ENCODE data around the gene MTPN.

The MTPN gene

DNA sequence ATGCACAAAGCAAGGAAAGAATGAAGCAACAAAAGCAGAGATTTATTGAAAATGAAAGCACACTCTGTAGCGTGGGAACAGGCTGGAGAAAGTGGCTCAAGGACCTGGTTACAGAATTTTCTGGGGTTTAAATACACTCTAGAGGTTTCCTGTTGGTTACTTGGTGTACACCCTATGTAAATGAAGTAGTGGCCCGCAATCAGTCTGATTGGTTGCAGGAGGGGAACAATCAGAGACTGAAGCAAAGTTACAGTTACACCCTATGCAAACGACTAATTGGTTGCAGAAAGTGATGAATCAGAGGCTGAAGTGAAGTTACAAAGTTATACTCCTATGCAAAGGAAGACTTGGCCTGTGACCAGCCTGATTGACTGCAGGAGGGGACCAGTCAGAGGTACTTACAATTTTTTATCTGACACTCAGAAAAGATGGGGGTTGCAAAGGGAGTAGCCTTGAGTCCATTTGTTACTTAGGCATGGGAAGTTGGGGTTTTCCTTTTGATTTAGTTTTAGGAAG, 3.6 kb upstream of the MTPN start:
- DNase-seq = no peak

DNA sequence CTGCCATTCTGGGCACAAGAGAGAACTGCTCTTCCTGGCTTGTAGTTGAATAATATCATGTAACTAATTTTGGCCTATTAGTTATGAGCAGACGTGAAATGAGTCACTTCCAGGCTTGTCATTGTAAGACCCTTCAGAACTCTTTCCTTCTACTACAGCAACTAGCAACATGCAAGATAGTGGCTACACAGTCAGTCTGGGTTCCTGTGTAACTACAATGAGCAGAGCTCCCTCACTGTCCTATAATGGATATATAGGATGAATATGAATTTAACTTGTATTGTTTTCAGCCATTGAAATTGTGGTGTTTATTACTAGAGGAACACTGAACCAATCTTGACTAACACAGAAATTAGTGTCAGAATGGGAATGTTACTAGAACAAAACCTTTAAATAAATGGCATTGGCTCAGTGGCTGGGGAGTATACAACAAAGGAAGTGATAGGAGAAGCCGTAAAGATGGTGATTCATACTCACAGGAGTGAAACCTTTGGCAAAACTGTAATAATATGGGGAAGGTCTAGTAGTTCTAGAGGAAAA, 2.9 kb upstream of the MTPN start:
- DNase-seq = no peak

DNA sequence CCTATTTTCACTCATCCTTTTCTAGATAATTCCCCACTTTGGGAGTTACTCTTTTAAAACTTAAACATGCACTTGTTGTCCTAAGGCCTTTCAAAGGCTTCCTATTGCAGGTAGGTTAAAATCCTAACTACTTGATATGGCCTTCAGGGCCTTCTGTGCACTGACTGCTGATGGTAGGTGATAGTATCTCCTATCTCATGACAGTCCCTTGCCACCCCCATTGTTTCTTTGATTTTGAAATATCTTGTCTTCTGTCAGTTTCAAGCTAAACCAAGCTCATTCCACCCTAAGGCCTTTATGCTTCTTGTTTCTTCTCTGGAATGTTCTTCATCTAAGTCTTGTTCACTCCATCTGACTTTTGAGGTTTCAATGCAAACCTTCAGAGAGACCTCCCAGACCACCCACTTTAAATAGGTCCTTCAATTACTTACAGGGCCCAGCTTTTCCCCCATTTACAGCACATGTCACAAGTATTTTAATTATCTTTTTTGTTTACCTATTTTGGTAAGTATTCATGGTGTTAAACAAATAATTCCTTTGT, 2.4 kb upstream of the MTPN start:
- DNase-seq = no peak

DNA sequence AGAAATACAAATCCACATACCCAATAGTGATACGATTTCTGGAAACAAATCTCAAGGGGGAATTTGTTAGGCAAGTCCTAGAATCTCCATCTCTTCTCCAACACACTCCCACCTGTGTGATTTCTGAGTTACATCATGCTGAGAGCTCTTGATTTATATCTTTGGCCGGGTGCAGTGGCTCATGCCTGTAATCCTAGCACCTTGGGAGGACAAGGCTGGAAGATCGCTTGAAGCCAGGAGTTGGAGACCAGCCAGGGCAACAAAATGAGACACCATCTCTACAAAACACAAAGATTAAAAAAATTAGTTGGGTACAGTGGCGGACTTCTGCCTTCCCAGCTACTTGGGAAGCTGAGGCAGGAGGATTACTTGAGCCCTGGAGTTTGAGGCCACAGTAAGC, 1.5 kb upstream of the MTPN start:
- DNase-seq = no peak

DNA sequence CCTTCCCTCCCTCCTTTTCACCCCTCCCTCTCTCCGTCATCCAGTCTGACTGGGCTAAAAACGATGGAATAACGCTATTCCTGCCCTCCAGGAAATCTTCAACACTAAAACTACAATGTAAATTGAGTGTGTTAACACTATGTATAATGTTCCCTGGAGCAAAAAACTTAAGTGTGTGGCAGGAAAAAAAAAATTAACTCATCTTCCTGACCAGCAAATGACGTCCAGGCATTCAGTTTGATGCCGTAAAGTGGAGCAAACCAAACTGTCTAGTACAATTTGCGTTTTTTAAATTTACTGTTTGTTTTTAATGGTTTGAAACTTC, 545 bp upstream of the MTPN start:
- no peak for DNase-seq

DNA sequence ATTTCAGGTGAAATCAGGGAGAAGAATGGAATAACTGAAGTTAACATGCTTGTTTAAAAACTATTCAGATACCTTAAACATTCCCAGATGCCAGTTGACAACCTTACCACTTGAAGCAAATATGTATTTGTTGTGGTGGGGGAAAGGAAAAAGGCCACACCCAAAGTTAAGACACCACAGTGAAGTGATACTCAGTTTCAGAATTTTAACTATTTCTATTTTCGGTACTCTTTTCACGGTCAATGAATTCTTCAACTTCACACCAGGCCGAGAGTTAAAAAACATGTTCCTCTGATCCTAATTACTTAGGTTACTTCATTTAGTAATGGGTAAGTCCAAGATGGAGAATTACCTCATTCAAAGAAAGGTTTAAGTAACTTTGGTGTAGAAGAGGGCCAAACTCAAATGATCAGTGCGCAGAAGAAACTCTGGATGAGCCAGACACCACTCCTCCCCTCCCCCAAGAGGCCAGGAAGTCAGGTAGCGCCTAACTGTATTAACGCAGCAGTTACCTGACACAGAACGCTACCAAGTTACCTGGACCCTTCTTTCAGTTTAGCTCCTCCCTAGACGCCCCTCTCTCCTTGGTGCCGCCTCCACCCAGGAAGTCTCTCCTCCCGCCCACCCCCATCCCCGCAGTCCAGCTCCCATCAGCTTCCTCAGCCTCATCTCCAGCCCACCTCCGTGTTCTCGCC, 700 bp downstream of the MTPN start:
- no peak for DNase-seq

DNA sequence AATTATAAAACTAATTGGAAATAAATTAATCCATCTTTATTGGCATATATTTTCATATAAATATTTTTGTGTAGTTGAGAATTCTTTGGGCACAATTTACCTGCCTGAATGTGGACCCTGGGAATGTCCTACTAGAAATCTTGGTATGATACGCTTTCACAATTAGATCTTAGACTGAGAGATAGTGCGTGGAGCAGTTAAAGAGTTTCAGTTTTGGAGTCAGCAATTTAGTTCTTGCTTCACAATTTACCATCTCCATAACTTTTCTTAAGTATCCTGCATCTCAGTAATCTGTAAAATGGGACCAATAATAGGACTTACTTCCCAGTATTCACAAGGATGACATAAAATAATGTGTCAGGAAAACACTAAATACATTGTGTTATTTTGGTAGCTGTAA, 2.0 kb downstream of the MTPN start:
- DNase-seq = no peak

DNA sequence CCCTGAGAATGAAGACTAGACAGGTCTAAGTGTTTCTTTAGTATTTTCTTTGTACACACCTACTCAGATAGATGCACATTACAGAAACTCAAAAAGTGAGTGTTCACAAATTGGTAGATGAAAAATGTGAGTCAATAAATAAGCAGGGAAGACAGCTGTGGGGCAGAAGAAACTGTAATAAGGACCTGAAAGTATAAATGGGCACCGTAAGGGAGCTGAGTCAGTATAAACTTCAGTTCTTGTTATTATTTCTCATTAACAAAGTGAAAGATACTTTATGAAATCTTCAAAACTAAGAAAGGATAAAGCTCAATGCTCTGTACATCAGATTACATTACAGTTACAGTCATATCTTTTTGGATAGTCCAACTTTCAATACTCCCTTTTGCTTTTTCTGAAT, 2.5 kb downstream of the MTPN start:
- no peak for DNase-seq

DNA sequence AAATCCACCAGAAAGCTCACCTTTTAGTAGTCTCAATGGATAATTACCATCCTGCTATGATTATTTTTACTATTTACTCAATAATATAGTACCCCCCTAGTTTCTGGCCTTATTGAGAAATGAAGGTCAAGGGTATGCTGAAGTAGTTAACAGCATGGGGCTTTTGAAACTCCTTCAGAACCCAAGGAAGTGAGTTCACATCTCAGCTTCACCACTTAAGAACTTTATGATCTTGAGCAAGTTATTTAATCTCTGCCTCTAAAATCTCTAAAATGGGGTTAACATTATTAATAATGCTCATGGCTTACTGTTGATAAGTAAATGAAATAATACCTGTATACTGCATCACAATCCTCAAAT, 5.8 kb downstream of the MTPN start:
- no peak for DNase-seq

DNA sequence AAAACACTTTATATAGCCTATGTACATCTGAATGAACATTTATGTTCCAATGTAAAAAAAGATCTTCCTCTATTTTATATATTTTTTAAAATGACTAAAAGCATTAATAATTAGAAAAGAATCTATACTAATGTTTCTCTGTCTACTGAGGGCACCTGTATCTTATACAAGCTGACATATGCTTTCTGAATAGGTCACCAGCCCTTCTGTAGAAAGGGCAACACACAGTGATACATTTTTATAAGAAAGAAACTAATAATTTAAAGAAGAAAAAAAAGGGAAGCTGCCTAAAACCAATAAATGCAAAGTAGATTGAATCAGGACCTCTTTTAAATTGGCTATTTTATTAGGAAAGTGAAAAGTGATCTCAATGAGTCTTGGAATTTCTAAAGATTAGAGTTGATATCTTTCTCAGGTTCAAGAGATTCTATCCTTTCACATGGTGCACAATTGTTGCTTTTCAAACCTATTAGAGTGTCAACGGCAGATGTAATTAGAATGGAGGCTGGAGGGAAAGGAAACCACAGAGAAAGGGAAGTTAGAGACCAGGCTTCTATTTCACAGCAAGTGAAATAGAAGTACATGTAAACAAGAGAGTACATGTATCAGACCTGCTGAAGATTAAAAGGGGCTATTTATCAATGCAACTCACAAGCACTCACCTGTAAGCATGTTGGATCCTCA, 6.3 kb downstream of the MTPN start:
- no peak for DNase-seq

DNA sequence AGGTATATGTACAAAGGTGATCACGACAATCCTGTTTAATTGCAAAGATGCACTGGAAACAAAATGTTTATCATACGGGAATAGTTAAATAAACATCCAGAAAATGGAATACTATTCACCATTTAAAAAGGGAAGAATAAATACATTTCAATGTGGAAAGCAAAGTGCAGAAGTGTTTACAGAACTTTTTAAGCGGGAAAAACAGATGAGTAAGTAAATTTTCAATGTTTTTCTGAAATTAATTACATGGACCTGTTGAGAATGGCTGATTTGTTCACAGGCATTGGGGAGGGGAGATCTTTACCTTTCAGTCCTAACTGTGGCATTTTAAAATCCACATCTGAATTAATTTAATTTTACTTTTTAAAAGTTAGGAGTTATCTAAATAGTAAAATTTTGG, 7.1 kb downstream of the MTPN start:
- DNase-seq = no peak

DNA sequence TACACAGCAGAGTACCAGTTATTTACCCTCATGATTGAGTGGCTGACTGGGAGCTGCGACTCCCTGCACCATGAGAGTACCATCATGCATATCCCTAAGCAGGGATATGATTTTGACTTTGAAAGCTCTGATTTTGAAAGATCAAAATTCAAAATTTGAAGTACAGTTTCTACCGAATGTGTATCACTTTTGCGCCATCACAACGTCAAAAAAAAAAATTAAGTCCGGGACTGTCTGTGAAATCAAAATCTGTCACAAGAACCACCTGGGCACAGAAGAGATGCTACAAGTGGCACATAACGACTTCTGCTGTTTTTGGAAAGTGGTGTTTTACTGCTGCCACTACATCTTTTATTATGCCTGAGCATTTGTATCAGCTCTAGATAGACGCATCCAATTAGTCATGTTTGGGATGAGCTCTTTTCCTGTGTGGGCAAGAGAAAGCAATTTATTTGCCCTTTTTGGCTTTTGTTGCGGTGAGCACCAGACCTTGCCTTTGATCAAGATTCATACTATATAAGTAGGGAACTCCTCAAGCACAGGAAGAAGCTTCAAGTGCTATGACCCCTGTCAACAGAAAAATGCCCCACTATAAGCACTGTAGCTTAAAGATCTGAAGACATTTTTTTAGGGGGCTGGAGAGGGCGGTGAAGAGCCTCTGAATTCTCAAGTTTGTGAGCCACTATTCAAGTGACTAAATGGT, 10.7 kb downstream of the MTPN start:
- DNase-seq = no peak

DNA sequence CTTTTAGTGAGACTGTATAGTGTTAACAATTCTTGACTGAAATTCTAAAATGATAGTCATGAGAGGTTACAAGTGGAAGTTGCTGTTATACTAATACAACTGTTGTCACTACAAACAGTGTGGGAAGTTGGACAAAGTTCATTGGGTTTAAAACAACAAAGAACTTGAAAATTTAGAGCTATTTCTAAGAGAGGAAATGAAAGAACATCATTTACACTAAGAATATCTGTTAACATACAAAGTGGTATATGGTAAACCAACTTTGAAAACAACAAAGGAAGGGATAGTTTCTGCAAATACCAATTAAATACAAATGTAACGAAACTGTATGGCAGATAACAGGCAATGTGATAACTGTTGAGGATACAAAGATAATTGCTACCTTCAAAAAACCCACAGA, 11.6 kb downstream of the MTPN start:
- no peak for DNase-seq

DNA sequence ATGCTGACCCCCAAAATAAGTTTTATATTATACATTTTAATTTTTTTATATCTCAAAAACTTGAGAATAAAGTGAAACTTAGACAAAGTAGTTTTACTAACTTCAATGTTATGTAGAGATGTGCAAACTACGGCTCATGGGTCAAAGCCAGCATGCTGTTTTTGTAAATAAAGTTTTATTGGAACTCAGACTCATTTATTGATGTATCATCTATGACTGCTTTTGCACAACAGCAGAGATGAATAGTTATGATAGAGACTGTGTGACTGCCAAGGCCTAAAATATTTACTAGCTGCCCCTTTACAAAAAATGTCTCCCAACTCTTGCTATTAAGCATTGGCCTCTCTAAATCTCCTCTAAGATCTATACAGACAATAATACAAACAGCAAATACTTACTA, 12.4 kb downstream of the MTPN start:
- no peak for DNase-seq

DNA sequence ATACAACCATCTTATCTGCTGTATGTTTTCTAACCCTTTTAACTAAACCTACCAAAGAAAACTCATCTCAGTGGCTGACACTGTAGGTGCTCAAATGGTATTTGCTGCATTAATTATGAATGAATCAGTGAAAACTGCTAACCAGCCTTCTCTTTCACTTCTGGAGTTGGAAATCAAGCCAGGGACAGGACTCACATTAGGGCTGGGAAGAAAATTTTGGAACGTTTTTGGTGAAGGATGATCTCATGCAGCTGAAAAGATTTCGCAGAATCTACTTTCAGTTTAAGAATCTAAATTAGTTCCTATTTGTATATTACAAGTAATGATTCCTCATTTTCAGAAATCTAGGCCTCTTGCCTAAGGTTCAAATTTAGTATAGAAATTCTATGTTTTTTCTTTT, 12.9 kb downstream of the MTPN start:
- DNase-seq = no peak

DNA sequence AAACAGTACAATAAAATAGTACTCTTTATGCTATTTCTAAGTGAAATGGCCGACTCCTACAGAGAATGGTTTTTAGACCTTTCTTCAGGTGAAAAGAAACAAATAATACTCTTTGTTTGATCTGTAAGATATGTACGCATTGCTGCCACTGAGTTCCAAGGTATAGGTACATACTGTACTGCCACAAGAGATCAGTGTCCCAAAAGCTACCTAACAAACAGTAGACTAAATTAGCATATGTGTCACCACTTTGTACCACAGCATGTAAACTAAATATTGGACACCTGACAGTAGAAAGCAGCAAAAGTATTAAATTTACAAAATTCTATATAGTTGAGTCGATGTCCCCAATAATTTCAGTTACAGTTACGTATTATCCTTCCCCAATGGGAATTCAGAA, 14.4 kb downstream of the MTPN start:
- DNase-seq = no peak

DNA sequence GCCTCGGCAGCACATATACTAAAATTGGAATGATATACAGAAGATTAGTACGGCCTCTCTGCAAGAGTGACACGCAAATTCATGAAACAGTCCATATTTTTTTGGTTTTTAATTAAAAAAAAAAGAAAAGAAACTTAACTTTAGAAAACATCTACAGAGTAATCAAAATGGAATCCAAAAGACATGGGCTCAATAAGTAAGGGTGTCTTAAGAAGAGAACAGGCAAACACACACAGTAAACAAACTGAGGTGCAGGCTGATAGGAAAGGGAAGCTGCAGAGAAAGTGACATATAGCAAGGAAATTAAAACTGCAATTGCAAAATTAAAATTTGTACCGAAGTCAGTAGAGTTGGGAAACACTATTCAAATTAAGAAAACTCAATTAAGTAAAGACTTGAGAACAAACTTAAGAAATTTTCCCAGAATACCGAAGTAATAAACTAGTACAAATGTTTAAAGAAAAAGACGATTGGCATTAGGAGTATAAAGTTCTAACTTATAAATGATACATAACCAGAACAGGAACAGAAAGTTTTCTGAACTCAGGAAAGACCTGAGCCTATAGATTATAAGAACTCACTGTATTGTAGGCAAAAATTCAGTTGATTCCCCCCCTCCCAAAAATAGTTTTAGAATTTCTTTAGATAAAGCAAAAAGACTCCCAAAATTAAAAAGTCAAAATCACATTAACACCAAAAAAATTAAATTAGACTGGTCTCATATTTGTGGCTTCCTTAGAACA, 16.3 kb downstream of the MTPN start:
- no peak for DNase-seq

DNA sequence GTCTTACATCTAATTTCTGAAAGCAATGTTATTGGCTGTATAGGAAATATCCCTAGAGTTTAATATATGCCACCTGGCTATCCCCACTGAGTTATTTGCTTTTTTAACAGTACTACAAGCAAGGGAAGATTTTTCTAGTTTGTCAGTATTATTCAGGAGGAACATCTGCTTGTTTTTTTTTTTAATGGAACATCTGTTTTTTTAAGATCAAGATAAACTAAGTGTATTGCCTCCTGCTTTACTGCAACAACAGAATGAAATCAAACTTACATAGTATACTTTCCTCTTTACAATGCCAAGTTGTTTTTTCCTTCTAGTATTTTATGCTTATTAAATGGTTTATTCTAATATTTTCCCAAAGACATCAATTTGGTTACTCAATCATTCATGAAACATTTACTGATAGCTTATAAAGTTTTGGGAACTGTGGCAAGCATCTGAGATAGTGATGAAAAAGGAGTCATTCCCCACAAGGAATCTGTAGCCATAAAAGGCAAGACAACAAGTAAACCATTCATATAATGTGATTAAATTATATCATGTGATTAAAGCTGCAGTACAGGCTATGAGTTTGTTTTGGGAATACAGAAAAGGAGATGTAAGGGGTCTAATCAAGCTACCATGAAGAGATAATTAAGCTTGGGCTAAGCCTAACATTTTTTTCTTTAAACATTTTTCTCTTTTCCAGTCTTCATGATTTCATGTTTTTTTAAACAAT, 17.4 kb downstream of the MTPN start:
- DNase-seq = no peak

DNA sequence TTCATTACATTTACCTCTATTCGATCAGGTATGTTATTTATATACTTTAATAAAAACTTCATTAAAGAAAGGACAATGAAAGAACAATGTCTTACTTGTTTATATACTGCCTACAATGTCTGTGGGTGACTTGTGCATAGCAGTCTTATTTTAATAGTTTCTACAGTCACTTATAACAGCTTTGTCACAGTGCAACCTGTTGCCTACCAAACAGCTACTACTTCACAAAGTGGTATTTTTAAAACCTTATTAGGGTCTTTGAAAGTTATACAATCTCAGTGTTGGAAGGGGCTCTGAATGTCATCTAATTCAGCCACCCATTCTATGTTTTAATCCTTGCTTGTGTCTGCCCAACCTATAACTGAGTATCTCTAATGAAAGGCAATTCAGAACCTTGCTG, 19.0 kb downstream of the MTPN start:
- DNase-seq = no peak

DNA sequence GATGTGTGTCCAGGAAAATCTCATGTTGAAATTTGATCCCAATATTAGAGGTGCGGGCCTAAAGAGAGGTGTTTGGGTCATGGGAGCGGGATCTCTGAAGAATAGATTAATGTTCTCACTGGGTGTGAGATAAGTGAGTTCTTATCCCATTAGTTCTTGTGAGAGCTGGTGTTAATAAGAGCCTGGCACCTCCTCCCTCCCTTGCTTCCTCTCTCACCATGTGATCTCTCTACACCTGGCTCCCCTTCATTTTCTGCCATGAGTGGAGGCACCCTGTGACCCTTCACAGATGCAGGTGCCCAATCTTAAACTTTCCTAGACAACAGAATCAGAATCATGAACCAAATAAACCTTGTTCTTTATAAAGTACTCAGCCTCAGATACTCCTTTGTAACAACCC, 19.5 kb downstream of the MTPN start:
- DNase-seq = no peak

DNA sequence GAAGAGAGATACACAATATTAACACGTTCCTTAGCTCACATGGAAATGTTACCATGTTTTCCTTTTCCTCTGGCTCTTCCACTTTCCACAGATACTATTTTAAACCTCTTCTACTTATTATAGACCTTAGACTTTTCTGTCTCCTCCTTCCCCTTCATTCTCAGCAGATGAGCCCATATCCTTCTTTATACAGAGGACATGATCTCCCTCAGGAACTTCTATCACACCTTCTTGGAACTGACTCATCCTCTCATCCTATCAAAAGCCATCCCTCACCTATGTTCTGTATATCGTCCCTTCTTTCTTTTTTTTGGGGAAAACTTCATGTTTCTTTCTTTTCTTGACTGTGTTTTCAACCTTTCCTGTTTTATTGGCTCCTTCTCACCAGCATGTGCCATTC, 20.8 kb downstream of the MTPN start:
- no peak for DNase-seq

DNA sequence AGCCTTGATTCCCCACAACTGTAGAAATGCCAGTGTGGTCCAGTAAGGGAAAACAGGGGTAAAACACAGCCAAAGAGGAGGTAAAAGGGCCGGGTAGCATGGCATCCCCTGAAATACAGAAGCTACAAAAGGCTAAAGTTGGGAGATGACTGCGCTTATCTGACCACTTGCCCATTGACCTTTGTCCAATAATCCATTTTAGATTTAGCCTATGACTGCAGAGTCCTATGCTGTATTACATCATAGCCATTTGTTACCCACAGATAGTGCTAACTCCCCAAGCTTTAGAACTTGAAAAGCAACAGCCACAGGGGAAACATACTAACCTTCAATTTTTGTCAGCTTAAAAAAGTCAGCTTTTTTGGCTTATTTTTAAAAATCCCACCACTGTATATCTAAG, 26.2 kb downstream of the MTPN start:
- no peak for DNase-seq

DNA sequence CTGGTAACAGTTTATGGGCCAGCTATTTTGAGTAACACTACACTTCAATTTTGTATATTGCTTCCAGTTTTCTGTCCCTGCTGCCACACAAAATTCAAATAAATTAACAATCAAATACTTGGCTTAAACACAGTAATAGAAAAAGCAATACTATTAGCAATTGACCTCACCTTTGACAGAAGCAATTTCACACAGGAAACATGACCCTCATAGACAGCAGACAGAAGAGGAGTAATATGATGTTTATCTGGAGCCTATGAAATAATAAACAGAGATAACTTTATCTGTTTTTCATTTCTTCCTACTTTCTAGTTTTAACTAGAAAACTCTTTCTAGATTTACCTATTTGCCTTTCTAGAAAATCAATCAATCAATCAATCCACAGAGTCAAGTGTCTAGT, 26.7 kb downstream of the MTPN start:
- DNase-seq = no peak

All from DMS 273 treated with DMSO at 0.1 percent for 48 hours (cell line).